ENCODE measurements around the gene FXYD6. TPM values are rescaled to one million over a fixed set of nuclear protein-coding genes. Genes with fewer than 3 reads are reported as not detected.

FXYD6 gene
- total and polyA plus RNA-seq, 2 donors: 24.1 to 25.7 TPM

GRCh38 chr11:117820516-117820915, 55.9 kb downstream of the FXYD6 start:
- H3K27ac ChIP-seq (ENCODE audit: low read depth in 1 of 2, low read length in 1 of 2): no peak overlapping the region
- 98% methylated on average over 10 of the region's 10 CpGs for WGBS
- peaks cover 45 to 79% of the 10 kb centered on the region in 2 donors for H3K4me1 ChIP-seq (ENCODE audit: control insufficient read depth in 2 of 2, insufficient read depth in 2 of 2, low read length in 2 of 2)
- no peak overlapping the region for H3K4me3 ChIP-seq (ENCODE audit: low read length in 2 of 2)
- DNase-seq (ENCODE audit: low read depth in 6 of 9, low spot score in 9 of 9): no peak
- H3K27me3 ChIP-seq (ENCODE audit: control insufficient read depth in 2 of 2, insufficient read depth in 1 of 2, low read length in 1 of 2): no peaks in the 10 kb centered on the region
- no peaks in the 10 kb centered on the region for H3K36me3 ChIP-seq (ENCODE audit: control insufficient read depth in 2 of 2, insufficient read depth in 2 of 2, low read length in 1 of 2)
- H3K9me3 ChIP-seq (ENCODE audit: control insufficient read depth in 2 of 2, insufficient read depth in 1 of 2, low read length in 1 of 2): no peaks in the 10 kb centered on the region

- H3K4me1 ChIP-seq (ENCODE audit: control insufficient read depth in 2 of 2, insufficient read depth in 2 of 2, low read length in 2 of 2): peaks cover 45 to 79% of the 10 kb centered on the region in 2 donors
- no peaks in the 10 kb centered on the region for H3K9me3 ChIP-seq (ENCODE audit: control insufficient read depth in 2 of 2, insufficient read depth in 1 of 2, low read length in 1 of 2)
- DNase-seq (ENCODE audit: low read depth in 6 of 9, low spot score in 9 of 9): no peak
- no peak overlapping the region for H3K4me3 ChIP-seq (ENCODE audit: low read length in 2 of 2)
- H3K36me3 ChIP-seq (ENCODE audit: control insufficient read depth in 2 of 2, insufficient read depth in 2 of 2, low read length in 1 of 2): no peaks in the 10 kb centered on the region
- WGBS: 93% methylated on average over 11 of the region's 11 CpGs
- H3K27me3 ChIP-seq (ENCODE audit: control insufficient read depth in 2 of 2, insufficient read depth in 1 of 2, low read length in 1 of 2): no peaks in the 10 kb centered on the region
- no peak overlapping the region for H3K27ac ChIP-seq (ENCODE audit: low read depth in 1 of 2, low read length in 1 of 2)
Measured at GRCh38 chr11:117820071-117820470, 56.4 kb downstream of the FXYD6 start.

GRCh38 chr11:117819096-117820040, 57.1 kb downstream of the FXYD6 start:
- Histone ChIP-seq H3K4me3 (ENCODE audit: low read length in 2 of 2) (no peak overlapping the region), H3K9me3 (ENCODE audit: control insufficient read depth in 2 of 2, insufficient read depth in 1 of 2, low read length in 1 of 2) (no peaks in the 10 kb centered on the region), H3K4me1 (ENCODE audit: control insufficient read depth in 2 of 2, insufficient read depth in 2 of 2, low read length in 2 of 2) (peaks cover 45 to 78% of the 10 kb centered on the region in 2 donors), H3K36me3 (ENCODE audit: control insufficient read depth in 2 of 2, insufficient read depth in 2 of 2, low read length in 1 of 2) (no peaks in the 10 kb centered on the region), H3K27ac (ENCODE audit: low read depth in 1 of 2, low read length in 1 of 2) (peak overlapping the region in 1 of 2 donors; percentile 65), H3K27me3 (ENCODE audit: control insufficient read depth in 2 of 2, insufficient read depth in 1 of 2, low read length in 1 of 2) (no peaks in the 10 kb centered on the region)
- peak in 4 of 9 donors; percentile 59 to 80 (median 64) for DNase-seq (ENCODE audit: low read depth in 6 of 9, low spot score in 9 of 9)
- 90% methylated on average over 10 of the region's 10 CpGs for WGBS

GRCh38 chr11:117818041-117818873, 58.2 kb downstream of the FXYD6 start:
- Histone ChIP-seq H3K4me3 (ENCODE audit: low read length in 2 of 2) (no peak overlapping the region), H3K9me3 (ENCODE audit: control insufficient read depth in 2 of 2, insufficient read depth in 1 of 2, low read length in 1 of 2) (no peaks in the 10 kb centered on the region), H3K36me3 (ENCODE audit: control insufficient read depth in 2 of 2, insufficient read depth in 2 of 2, low read length in 1 of 2) (no peaks in the 10 kb centered on the region), H3K4me1 (ENCODE audit: control insufficient read depth in 2 of 2, insufficient read depth in 2 of 2, low read length in 2 of 2) (peaks cover 35 to 67% of the 10 kb centered on the region in 2 donors), H3K27me3 (ENCODE audit: control insufficient read depth in 2 of 2, insufficient read depth in 1 of 2, low read length in 1 of 2) (no peaks in the 10 kb centered on the region), H3K27ac (ENCODE audit: low read depth in 1 of 2, low read length in 1 of 2) (peak overlapping the region; percentile 57 to 65)
- WGBS: 53% methylated on average over 9 of the region's 9 CpGs
- DNase-seq (ENCODE audit: low read depth in 6 of 9, low spot score in 9 of 9): no peak

GRCh38 chr11:117817368-117818040, 59.0 kb downstream of the FXYD6 start:
- no peak overlapping the region for H3K4me3 ChIP-seq (ENCODE audit: low read length in 2 of 2)
- peak in 7 of 9 donors; percentile 61 to 88 (median 71) for DNase-seq (ENCODE audit: low read depth in 6 of 9, low spot score in 9 of 9)
- peaks cover 28 to 60% of the 10 kb centered on the region in 2 donors for H3K4me1 ChIP-seq (ENCODE audit: control insufficient read depth in 2 of 2, insufficient read depth in 2 of 2, low read length in 2 of 2)
- peak overlapping the region; percentile 44 to 65 for H3K27ac ChIP-seq (ENCODE audit: low read depth in 1 of 2, low read length in 1 of 2)
- H3K36me3 ChIP-seq (ENCODE audit: control insufficient read depth in 2 of 2, insufficient read depth in 2 of 2, low read length in 1 of 2): no peaks in the 10 kb centered on the region
- no peaks in the 10 kb centered on the region for H3K27me3 ChIP-seq (ENCODE audit: control insufficient read depth in 2 of 2, insufficient read depth in 1 of 2, low read length in 1 of 2)
- no peaks in the 10 kb centered on the region for H3K9me3 ChIP-seq (ENCODE audit: control insufficient read depth in 2 of 2, insufficient read depth in 1 of 2, low read length in 1 of 2)
- 27% methylated on average over 19 of the region's 19 CpGs for WGBS

- DNase-seq (ENCODE audit: low read depth in 6 of 9, low spot score in 9 of 9): no peak
- Histone ChIP-seq H3K36me3 (ENCODE audit: control insufficient read depth in 2 of 2, insufficient read depth in 2 of 2, low read length in 1 of 2) (no peaks in the 10 kb centered on the region), H3K9me3 (ENCODE audit: control insufficient read depth in 2 of 2, insufficient read depth in 1 of 2, low read length in 1 of 2) (no peaks in the 10 kb centered on the region), H3K27ac (ENCODE audit: low read depth in 1 of 2, low read length in 1 of 2) (peak overlapping the region; percentile 46 to 55), H3K27me3 (ENCODE audit: control insufficient read depth in 2 of 2, insufficient read depth in 1 of 2, low read length in 1 of 2) (no peaks in the 10 kb centered on the region), H3K4me3 (ENCODE audit: low read length in 2 of 2) (no peak overlapping the region), H3K4me1 (ENCODE audit: control insufficient read depth in 2 of 2, insufficient read depth in 2 of 2, low read length in 2 of 2) (peaks cover 23 to 54% of the 10 kb centered on the region in 2 donors)
- WGBS: 93% methylated on average over 5 of the region's 5 CpGs
Measured at GRCh38 chr11:117816846-117817367, 59.6 kb downstream of the FXYD6 start.

GRCh38 chr11:117816151-117816741, 60.2 kb downstream of the FXYD6 start:
- H3K9me3 ChIP-seq (ENCODE audit: control insufficient read depth in 2 of 2, insufficient read depth in 1 of 2, low read length in 1 of 2): no peaks in the 10 kb centered on the region
- peak overlapping the region; percentile 46 to 67 for H3K27ac ChIP-seq (ENCODE audit: low read depth in 1 of 2, low read length in 1 of 2)
- peaks cover 23 to 51% of the 10 kb centered on the region in 2 donors for H3K4me1 ChIP-seq (ENCODE audit: control insufficient read depth in 2 of 2, insufficient read depth in 2 of 2, low read length in 2 of 2)
- H3K4me3 ChIP-seq (ENCODE audit: low read length in 2 of 2): no peak overlapping the region
- no peaks in the 10 kb centered on the region for H3K27me3 ChIP-seq (ENCODE audit: control insufficient read depth in 2 of 2, insufficient read depth in 1 of 2, low read length in 1 of 2)
- WGBS: 93% methylated on average over 20 of the region's 20 CpGs
- H3K36me3 ChIP-seq (ENCODE audit: control insufficient read depth in 2 of 2, insufficient read depth in 2 of 2, low read length in 1 of 2): no peaks in the 10 kb centered on the region
- DNase-seq (ENCODE audit: low read depth in 6 of 9, low spot score in 9 of 9): no peak

GRCh38 chr11:117815262-117815803, 61.1 kb downstream of the FXYD6 start:
- H3K4me3 ChIP-seq (ENCODE audit: low read length in 2 of 2): no peak overlapping the region
- 6% methylated on average over 7 of the region's 7 CpGs for WGBS

More at GRCh38 chr11:117815262-117815803, 61.1 kb downstream of the FXYD6 start:
- DNase-seq (ENCODE audit: low read depth in 6 of 9, low spot score in 9 of 9): peak in 2 of 9 donors; percentile 44 to 66
- Histone ChIP-seq H3K36me3 (ENCODE audit: control insufficient read depth in 2 of 2, insufficient read depth in 2 of 2, low read length in 1 of 2) (no peaks in the 10 kb centered on the region), H3K4me1 (ENCODE audit: control insufficient read depth in 2 of 2, insufficient read depth in 2 of 2, low read length in 2 of 2) (peaks cover 23 to 51% of the 10 kb centered on the region in 2 donors), H3K27me3 (ENCODE audit: control insufficient read depth in 2 of 2, insufficient read depth in 1 of 2, low read length in 1 of 2) (no peaks in the 10 kb centered on the region), H3K27ac (ENCODE audit: low read depth in 1 of 2, low read length in 1 of 2) (peak overlapping the region; percentile 67 to 72), H3K9me3 (ENCODE audit: control insufficient read depth in 2 of 2, insufficient read depth in 1 of 2, low read length in 1 of 2) (no peaks in the 10 kb centered on the region)

Data from thymus (tissue), 11 donors.